Colonic mucosa (tissue), 4 donors: ENCODE results near the gene OPHN1. TPM values are rescaled to one million over a fixed set of nuclear protein-coding genes. Genes with fewer than 3 reads are reported as not detected.

Experiments
- DNase-seq: peaks from one replicate; pipeline ENCODE4 v3.0.0-alpha.2; 2020
- H3K27ac ChIP-seq: fragments of 200-600 bp; one replicate; pipeline ENCODE4 v1.8.0; 2021
- H3K27me3 ChIP-seq: fragments of 200-600 bp; one replicate; pipeline ENCODE4 v1.8.0; 2021
- H3K36me3 ChIP-seq: fragments of 200-600 bp; one replicate; pipeline ENCODE4 v1.8.0; 2021
- H3K4me1 ChIP-seq: fragments of 200-600 bp; one replicate; pipeline ENCODE4 v1.8.0; 2021; ENCODE audit warnings: mild to moderate bottlenecking
- H3K4me3 ChIP-seq: fragments of 200-600 bp; one replicate; pipeline ENCODE4 v1.8.0; 2021
- H3K9ac ChIP-seq, 2 donors: one replicate each; pipeline ENCODE4 v1.7.0; 2013; ENCODE audit warnings: control low read depth in 2 of 2, low read depth in 2 of 2, low read length in 2 of 2
- H3K9me3 ChIP-seq: fragments of 200-600 bp; one replicate; pipeline ENCODE4 v1.8.0; 2021
- CTCF ChIP-seq: fragments of 200-600 bp; IDR thresholded peaks from one replicate; pipeline ENCODE4 v1.8.0; 2022; ENCODE audit warnings: antibody characterized with exemption, mild to moderate bottlenecking
- intact Hi-C: fragments of 100-400 bp; cut with DNase I; formaldehyde crosslinking; loops from one replicate; pipeline ENCODE4 v1.14.1; 2022
- total RNA-seq, 2 donors: library from RNA; stranded (reverse); fragmentation: NEBNext Ultra II Directional in 1 of 2; extraction: Animal tissue kit (Norgen Biotek cat#: 25700) in 1 of 2; gene quantifications; one replicate each; pipeline ENCODE4 v1.2.1, GENCODE V29; 2021
- donor health status: healthy.
- donor health status: DM: no; HTN: no; CAD: no.
- donor health status: DM: no; HTN: no; CAD: no.

The OPHN1 gene
- total RNA-seq, 2 donors from 2014 or later, result 4.8 to 6.8 TPM

GRCh38 chrX:68193234-68193633 lies 240.1 kb downstream of the OPHN1 start:
- H3K9me3 ChIP-seq, result no peaks in the 10 kb centered on the region
- no peak overlapping the region for H3K4me3 ChIP-seq
- H3K9ac ChIP-seq, result no peak overlapping the region
- H3K27me3 ChIP-seq, result no peaks in the 10 kb centered on the region
- H3K4me1 ChIP-seq, result no peaks in the 10 kb centered on the region
- no peak overlapping the region for H3K27ac ChIP-seq
- TF ChIP-seq CTCF, result no peak
- intact Hi-C loops, result no loop called here
- H3K36me3 ChIP-seq, result no peaks in the 10 kb centered on the region
- no peak for DNase-seq

GRCh38 chrX:68190799-68191198 lies 242.5 kb downstream of the OPHN1 start:
- H3K4me3 ChIP-seq, result no peak overlapping the region
- H3K9me3 ChIP-seq, result no peaks in the 10 kb centered on the region
- H3K27ac ChIP-seq, result no peak overlapping the region
- H3K36me3 ChIP-seq, result no peaks in the 10 kb centered on the region
- TF ChIP-seq CTCF, result no peak
- H3K27me3 ChIP-seq, result no peaks in the 10 kb centered on the region
- no peak for DNase-seq
- intact Hi-C loops, result no loop called here
- no peak overlapping the region for H3K9ac ChIP-seq
- no peaks in the 10 kb centered on the region for H3K4me1 ChIP-seq

GRCh38 chrX:68186552-68187262 lies 246.6 kb downstream of the OPHN1 start:
- Histone ChIP-seq H3K27me3 (no peaks in the 10 kb centered on the region), H3K36me3 (no peaks in the 10 kb centered on the region), H3K9ac (no peak overlapping the region), H3K4me1 (no peaks in the 10 kb centered on the region), H3K9me3 (no peaks in the 10 kb centered on the region), H3K4me3 (no peak overlapping the region), H3K27ac (no peak overlapping the region)
- no peak for DNase-seq
- intact Hi-C loops, result no loop called here
- no peak for TF ChIP-seq CTCF

- Histone ChIP-seq H3K4me3 (no peak overlapping the region), H3K36me3 (no peaks in the 10 kb centered on the region), H3K9ac (no peak overlapping the region), H3K27me3 (no peaks in the 10 kb centered on the region), H3K4me1 (no peaks in the 10 kb centered on the region), H3K27ac (no peak overlapping the region), H3K9me3 (no peaks in the 10 kb centered on the region)
- DNase-seq, result no peak
- intact Hi-C loops, result no loop called here
- no peak for TF ChIP-seq CTCF
Observed at GRCh38 chrX:68185161-68185560, 248.1 kb downstream of the OPHN1 start.

GRCh38 chrX:68183612-68184214 lies 249.6 kb downstream of the OPHN1 start:
- TF ChIP-seq CTCF, result no peak
- Histone ChIP-seq H3K4me1 (no peaks in the 10 kb centered on the region), H3K36me3 (no peaks in the 10 kb centered on the region), H3K4me3 (no peak overlapping the region), H3K9me3 (no peaks in the 10 kb centered on the region), H3K27me3 (no peaks in the 10 kb centered on the region), H3K9ac (no peak overlapping the region), H3K27ac (no peak overlapping the region)
- intact Hi-C loops, result no loop called here
- DNase-seq, result no peak
